ENCODE data around the gene MTRR. TPM values are rescaled to one million over a fixed set of nuclear protein-coding genes. Genes with fewer than 3 reads are reported as not detected.
"Not testable (repeated sequence)": the region's sequence is repeated elsewhere in the genome, so short reads cannot be mapped to it uniquely, and the experiment has no call there.

Gene MTRR
- polyA plus RNA-seq, 1 donor from 2014 or later = 27.4 TPM

DNA sequence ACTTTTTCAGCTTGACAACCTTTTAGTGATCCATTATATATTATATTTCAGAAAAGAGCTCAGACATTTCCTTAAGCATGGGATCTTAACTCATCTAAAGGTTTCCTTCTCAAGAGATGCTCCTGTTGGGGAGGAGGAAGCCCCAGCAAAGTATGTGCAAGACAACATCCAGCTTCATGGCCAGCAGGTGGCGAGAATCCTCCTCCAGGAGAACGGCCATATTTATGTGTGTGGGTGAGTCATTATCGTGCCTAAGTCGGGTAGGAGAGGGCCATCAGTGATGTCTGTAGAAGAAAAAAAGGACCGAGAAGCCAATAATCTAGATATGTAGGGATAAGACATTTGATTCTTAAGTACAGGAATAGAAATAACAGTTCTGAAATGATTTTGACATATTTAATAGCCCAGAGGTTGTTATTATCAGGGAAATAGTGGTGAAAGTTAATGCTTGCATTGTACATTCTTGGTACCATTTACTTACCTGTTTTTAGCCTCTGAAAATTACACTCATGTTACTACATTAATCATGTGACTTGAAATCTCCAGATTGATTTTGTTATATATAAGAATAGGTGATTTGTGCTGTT is 28.2 kb downstream of the MTRR start:
- Mint-ChIP-seq H3K4me1 (peaks cover 0 to 2% (median 2%) of the 10 kb centered on the region in 3 donors), H3K27me3 (no peaks in the 10 kb centered on the region), H3K36me3 (peaks cover 14% of the 10 kb centered on the region)

DNA sequence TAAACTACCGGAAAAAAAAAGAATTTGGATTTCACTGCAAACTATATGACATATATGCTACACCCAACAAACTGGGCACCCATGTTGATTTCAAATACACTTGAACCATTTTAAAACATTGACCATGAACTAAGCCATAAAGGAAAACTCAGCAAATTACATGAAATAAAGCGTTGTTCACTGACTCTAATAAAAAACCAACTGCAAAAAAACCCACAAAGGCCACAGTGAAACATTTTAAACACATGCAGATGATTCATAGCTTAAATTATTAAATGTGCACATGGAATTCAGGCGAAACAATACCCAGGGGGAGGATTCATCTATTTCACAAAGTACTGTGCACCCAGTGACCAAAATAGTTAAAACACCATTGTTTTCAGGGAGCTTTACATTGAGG is 33.3 kb downstream of the MTRR start:
- H3K27ac Mint-ChIP-seq = peak overlapping the region in 1 of 3 donors; percentile 17
- peaks cover 0 to 4% (median 2%) of the 10 kb centered on the region in 3 donors for H3K9me3 Mint-ChIP-seq
- H3K36me3 Mint-ChIP-seq = peaks cover 25% of the 10 kb centered on the region
- H3K4me3 Mint-ChIP-seq = no peak overlapping the region
- H3K4me1 Mint-ChIP-seq = peaks cover 0 to 3% (median 0%) of the 10 kb centered on the region in 3 donors
- H3K27me3 Mint-ChIP-seq = no peaks in the 10 kb centered on the region

More for the DNA sequence above, 28.2 kb downstream of the MTRR start:
- Mint-ChIP-seq H3K9me3 (no peaks in the 10 kb centered on the region), H3K4me3 (no peak overlapping the region), H3K27ac (no peak overlapping the region)

DNA sequence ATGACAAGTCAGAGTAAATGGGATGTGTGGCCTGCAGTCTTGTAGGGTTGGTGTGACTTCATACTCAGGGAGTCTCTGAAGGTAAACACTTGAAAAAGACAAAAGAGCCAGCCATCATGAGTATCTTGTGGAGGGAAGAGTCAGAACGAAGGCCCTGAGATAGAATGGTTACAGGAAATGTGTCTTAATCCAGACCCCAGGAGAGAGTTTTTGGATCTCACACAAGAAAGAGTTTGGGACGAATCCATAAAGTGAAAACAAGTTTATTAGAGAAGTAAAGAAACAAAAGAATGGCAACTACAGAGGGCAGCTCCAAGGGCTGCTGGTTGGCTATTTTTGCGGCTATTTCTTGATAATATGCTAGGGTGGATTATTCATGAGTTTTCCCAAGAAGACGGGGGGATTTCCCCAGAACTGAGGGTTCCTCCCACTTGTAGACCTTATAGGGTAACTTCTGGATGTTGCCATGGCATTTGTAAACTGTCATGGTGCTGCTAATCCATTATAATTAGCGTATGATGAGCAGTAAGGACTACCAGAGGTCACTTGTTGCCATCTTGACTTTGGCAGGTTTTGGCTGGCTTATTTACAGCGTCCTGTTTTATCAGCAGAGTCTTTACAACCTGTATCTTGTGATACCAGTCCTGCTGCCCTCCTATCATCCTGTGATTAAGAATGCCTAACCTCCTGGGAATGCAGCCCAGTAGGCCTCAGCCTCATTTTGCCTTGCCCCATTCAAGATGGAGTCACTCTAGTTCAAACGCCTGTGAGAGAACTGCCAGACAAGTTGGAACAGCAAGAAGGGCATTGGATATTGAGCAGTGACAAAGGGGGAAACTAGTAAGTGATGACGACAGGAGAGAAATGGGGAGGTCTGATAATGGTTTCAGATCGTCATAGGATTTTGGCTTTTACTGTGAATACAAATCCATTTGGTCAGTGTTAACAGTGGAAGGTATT is 34.0 kb downstream of the MTRR start:
- H3K27ac Mint-ChIP-seq = no peak overlapping the region
- H3K36me3 Mint-ChIP-seq = peaks cover 22% of the 10 kb centered on the region

DNA sequence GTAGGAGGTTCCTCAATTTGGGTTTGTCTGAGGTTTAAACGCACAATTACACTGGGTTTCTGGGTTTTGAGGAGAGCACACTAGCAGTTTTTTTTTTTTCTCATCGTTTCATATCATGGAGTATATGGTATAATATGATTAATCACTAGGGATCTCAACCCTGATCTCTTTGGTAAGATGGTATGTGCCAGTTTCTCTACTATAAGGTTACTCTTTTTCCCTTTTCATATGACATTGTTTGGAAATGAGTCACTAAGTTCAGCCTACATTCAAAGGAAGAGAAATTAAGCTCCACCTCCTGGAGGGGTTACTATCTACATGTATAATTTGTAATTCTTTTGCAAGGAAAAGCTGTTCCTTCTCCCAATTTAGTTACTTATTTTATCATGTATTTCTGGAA is 35.2 kb downstream of the MTRR start:
- Mint-ChIP-seq H3K4me3 (no peak overlapping the region), H3K27ac (no peak overlapping the region), H3K9me3 (peaks cover 3 to 20% (median 11%) of the 10 kb centered on the region in 3 donors), H3K36me3 (peaks cover 30% of the 10 kb centered on the region), H3K4me1 (peaks cover 0 to 3% (median 0%) of the 10 kb centered on the region in 3 donors), H3K27me3 (no peaks in the 10 kb centered on the region)

More for the DNA sequence above, 34.0 kb downstream of the MTRR start:
- peaks cover 0 to 3% (median 0%) of the 10 kb centered on the region in 3 donors for H3K4me1 Mint-ChIP-seq
- H3K4me3 Mint-ChIP-seq = no peak overlapping the region
- H3K9me3 Mint-ChIP-seq = peaks cover 2 to 10% (median 4%) of the 10 kb centered on the region in 3 donors
- no peaks in the 10 kb centered on the region for H3K27me3 Mint-ChIP-seq

DNA sequence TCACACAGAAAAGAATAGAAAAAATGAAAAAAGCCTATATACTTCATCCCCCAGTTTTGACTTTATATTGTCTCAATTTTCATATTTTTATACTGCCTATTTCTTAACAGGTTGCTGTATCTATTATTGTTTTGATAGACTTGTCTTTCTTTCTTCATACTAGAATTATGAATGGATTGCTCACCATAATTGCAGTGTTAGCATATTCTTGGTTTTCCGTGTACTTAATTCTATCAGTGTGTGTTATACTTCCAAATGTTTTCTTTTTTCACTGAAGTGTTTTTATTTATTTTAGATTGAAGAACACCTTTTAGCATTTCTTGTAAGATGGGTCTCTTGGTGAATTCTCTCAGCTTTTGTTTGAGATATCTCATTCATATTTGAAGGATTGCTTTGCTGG is 38.7 kb downstream of the MTRR start:
- H3K4me3 Mint-ChIP-seq = peak overlapping the region in 1 of 4 donors; percentile 9
- peaks cover 36% of the 10 kb centered on the region for H3K36me3 Mint-ChIP-seq
- H3K9me3 Mint-ChIP-seq = peaks cover 10 to 31% (median 13%) of the 10 kb centered on the region in 3 donors

DNA sequence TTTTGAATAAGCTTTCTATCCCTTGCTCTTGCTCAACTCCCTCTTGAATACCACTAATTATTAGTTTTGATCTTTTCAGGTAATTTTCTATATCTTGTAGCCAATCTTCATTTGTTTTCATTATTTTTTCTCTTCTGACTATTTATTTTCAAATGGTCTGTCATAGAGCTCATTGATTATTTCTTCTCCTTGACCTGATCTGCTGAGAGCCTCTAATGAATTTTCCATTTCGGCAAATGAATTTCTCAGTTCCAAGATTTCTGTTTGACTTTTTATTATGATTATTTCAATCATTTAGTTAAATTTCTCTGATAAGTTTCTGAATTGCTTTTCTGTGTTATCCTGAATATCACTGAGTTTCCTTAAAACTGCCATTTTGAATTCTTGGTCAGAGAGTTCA is 39.4 kb downstream of the MTRR start:
- Mint-ChIP-seq H3K27me3 (no peaks in the 10 kb centered on the region), H3K4me3 (no peak overlapping the region), H3K4me1 (peaks cover 0 to 3% (median 0%) of the 10 kb centered on the region in 3 donors), H3K36me3 (peaks cover 41% of the 10 kb centered on the region), H3K9me3 (peaks cover 15 to 38% (median 18%) of the 10 kb centered on the region in 3 donors), H3K27ac (no peak overlapping the region)

More for the DNA sequence above, 38.7 kb downstream of the MTRR start:
- Mint-ChIP-seq H3K27me3 (no peaks in the 10 kb centered on the region), H3K4me1 (peaks cover 0 to 3% (median 0%) of the 10 kb centered on the region in 3 donors), H3K27ac (no peak overlapping the region)

DNA sequence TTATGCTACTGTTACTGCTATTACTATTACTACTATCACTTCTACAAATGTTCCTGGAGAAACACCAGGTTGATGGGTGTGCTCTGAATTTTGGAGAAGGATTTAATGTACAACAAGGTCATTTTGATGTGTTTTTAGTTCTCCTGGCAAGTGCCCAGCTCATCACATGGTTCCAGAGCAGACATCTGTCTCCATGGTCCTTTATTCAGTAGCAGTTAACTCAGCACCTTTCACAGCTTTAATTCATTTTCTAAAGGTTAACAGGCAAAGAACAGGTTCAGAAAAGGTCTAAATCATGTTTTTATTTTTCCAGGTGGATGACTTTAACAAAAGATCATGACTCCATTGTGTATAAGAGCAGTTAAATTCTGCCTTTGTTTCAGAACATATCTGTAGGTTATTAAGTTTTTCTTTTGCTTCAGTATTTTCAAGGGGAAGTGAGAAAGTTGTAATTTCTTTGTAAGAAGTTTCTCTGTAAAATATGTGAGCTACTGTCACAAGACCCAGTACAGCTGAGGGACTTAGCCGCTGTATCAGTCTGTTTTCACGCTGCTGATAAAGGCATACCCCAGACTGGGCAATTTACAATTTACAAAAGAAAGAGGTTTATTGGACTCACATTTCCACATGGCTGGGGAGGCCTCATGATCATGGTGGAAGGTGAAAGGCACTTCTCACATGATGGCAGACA is 41.9 kb downstream of the MTRR start:
- Mint-ChIP-seq H3K27me3 (no peaks in the 10 kb centered on the region), H3K36me3 (peaks cover 34% of the 10 kb centered on the region), H3K4me3 (no peak overlapping the region), H3K4me1 (no peaks in the 10 kb centered on the region), H3K27ac (no peak overlapping the region), H3K9me3 (peaks cover 18 to 39% (median 18%) of the 10 kb centered on the region in 3 donors)

DNA sequence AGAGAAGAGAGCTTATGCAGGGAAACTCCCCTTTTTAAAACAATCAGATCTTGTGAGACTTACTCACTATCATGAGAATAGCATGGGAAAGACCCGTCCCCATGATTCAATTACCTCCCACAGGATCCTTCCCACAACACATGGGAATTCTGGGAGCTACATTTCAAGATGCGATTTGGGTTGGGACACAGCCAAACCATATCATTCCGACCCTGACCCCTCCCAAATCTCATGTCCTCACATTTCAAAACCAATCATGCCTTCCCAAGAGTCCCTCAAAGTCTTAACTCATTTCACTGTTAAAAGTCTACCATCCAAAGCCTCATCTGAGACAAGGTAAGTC is 42.5 kb downstream of the MTRR start:
- Mint-ChIP-seq H3K36me3 (peaks cover 34% of the 10 kb centered on the region), H3K9me3 (peaks cover 18 to 39% (median 18%) of the 10 kb centered on the region in 3 donors)
- not testable (repeated sequence) for H3K4me3 Mint-ChIP-seq

DNA sequence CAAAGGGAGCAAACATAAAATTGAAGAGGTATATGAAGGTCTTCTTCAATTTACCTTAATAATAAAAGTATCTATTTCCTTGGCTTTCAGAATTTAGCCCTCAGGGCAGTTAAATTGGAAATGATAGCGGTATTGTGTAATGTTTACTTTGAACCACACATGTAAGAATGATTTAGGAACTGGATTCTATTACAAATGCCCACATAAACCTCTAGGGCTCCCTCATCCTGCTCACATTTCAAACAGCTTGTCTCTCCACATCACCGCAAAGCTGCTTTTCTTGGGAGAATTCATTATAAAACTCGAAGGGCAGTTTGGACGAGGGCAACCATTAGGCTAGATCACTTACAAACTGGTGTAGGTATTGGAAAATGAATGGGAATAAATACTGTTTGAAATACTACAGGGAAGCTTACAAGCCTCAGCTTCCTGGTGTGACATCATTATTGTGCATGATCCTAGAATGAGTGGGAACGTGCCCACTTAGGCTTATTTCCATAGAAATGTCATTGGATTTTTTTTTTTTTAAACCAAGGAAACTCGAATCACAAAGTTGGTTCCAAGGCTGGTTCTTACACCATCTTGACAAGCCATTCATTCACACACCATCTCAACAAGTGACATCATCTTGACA is 47.3 kb downstream of the MTRR start:
- H3K4me3 Mint-ChIP-seq = no peak overlapping the region
- peaks cover 10% of the 10 kb centered on the region for H3K36me3 Mint-ChIP-seq
- H3K27ac Mint-ChIP-seq = no peak overlapping the region
- H3K9me3 Mint-ChIP-seq = peaks cover 7 to 10% (median 10%) of the 10 kb centered on the region in 3 donors
- no peaks in the 10 kb centered on the region for H3K4me1 Mint-ChIP-seq
- H3K27me3 Mint-ChIP-seq = no peaks in the 10 kb centered on the region

More for the DNA sequence above, 42.5 kb downstream of the MTRR start:
- not testable (repeated sequence) for H3K27me3 Mint-ChIP-seq, H3K27ac Mint-ChIP-seq, H3K4me1 Mint-ChIP-seq

DNA sequence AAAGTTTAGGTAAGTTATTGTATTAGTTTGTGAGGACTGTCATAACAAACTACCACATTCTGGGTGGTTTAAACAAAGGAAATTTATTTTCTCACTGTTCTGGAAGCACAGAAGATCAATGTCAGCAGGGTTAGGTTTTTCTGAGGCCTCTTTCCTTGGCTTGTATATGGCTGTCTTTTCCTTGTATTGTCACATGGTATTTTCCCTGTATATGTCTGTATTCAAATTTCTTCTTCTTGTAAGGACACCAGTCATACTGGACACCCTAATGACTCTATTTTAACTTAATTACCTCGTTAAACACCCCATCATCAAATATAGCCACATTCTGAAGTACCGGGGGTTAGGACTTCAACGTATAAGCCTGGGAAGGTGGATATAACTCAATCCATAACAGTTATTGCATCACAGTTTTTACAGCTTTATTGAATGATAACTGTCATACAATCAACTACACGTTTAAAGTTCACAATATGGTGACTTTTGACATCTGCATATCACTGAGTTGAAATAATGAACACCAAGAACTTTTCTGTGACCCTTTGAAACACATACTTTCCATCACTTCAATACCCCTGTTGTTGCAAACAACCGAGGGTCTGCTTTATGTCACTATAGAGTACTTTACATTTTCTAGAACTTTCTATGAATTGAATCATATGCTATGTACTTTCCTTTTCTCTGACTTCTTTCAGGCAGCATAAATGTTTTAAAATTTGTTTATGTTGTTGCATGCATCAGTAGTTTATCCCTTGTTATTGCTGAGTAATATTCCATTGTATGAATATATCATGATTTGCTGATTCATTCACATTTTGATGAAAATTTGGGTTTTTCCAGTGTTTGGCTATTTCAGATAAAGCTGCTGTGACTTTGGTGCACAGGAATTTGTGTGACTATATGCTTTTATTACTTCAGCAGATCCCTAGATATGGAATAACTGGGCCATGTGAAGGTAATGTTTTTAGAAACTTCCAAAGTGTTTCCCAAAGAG is 48.5 kb downstream of the MTRR start:
- Mint-ChIP-seq H3K27ac (no peak overlapping the region), H3K36me3 (peaks cover 7% of the 10 kb centered on the region), H3K4me3 (no peak overlapping the region), H3K9me3 (peaks cover 7 to 10% (median 10%) of the 10 kb centered on the region in 3 donors), H3K27me3 (no peaks in the 10 kb centered on the region), H3K4me1 (no peaks in the 10 kb centered on the region)

DNA sequence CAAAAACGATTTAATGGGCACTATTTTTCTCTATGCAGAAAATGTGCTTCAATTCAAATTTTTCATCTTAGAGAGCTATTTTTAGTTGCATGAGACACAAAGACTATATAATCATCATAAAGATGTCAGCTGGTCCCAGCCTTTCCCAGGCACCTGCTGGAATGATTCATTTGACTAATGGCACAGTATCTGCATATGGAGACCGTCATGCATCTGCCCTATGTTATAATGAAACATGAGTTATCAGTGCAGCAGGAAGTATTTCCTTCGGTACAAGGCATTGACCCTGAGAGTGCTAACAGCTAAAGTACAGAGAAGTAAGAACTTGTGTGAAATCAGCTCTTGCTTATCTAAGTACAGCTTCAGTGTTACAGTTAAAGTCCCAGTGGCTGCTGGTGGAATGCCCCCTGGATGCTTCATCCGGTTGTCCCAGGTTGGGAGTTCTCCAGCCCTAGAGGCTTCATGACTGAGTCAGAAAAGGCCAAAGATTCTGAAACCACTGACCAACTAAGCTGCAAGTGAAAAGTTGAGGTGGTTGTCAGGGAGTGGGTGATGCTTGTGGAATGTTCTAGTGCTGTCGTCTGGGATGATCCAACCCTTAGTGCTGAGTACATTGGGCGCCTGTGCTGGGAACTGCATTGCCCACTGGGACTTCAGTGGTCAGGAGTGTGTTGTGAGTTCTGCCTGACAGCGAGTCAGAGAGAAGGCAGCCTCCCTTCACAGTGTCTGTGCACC is 57.2 kb downstream of the MTRR start:
- no peak overlapping the region for H3K4me3 Mint-ChIP-seq
- peaks cover 0 to 3% (median 0%) of the 10 kb centered on the region in 3 donors for H3K4me1 Mint-ChIP-seq
- H3K27ac Mint-ChIP-seq = no peak overlapping the region
- peaks cover 4% of the 10 kb centered on the region for H3K27me3 Mint-ChIP-seq
- no peaks in the 10 kb centered on the region for H3K9me3 Mint-ChIP-seq
- H3K36me3 Mint-ChIP-seq = no peaks in the 10 kb centered on the region

DNA sequence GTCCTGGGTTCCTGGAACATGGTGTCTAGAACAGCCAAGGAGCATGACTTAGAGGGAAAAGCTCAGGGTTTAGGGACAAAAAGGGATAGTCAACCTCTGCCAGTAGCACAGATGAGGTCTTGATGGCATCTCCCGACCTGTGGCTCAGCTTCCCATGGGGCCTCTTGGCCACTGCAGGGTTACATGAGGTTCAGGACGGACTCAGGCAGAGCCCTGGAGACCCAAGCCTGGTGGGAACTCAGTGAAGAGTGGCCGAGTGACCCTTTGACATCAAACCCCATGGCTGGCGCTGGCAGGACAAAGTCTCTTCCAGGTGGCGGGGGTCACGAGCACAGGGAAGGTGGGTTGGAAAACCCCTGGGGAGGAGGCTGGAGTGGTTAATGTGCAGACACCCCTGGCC is 57.8 kb downstream of the MTRR start:
- no peaks in the 10 kb centered on the region for H3K36me3 Mint-ChIP-seq
- H3K27ac Mint-ChIP-seq = no peak overlapping the region
- peaks cover 0 to 3% (median 0%) of the 10 kb centered on the region in 3 donors for H3K4me1 Mint-ChIP-seq

More for the DNA sequence above, 57.8 kb downstream of the MTRR start:
- no peaks in the 10 kb centered on the region for H3K9me3 Mint-ChIP-seq
- H3K27me3 Mint-ChIP-seq = peaks cover 6% of the 10 kb centered on the region
- H3K4me3 Mint-ChIP-seq = no peak overlapping the region

Data from IgD-negative memory B cell (primary cell).